ENCODE data around the gene IRF8.

DNA sequence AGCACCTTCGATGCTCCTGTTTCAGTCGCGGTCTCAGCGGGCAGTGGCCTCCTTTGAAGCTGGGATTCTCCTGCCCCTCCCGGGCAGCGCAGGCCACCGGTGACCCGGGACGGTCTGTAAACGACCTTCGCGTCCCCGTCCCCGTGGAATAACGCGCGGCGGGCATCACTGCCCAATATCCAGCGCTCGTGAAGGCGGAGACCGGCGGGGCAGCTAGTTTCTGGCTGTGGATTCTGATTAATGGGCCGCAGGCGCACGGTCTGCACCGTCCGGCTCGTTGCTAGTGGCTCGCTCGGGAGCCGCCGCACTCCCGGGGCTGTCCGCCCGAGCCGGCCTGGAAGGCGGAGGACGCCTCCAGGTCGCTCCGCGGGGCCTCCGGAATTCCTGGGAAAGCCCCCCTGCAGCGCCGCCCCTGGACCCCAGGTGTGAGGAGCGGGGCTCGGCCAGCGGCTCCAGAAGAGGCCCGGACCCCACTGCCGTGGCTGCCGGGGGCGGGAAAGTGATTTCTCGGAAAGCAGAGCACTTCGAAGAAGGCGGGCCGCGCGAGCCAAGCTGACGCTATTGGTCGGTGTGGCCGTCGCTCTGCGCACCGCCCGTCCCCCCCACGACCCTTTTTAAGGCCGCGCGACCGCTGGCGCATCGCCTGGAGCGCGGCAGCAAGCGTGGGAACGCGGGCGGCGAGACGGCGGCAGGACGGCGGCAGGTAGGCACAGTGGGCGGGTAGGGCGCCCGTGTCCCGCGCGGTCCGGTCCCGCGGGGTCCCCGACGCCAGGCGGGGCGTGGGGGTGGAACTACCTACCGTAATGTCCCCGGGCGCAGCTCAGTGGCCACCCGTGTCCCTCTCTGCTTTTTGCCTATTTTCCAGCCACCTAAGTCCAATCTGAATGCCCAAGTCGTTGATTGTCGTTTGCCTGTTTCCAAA lies at the start of gene IRF8:
- no peak for TF ChIP-seq BRD4 (CRISPR knock-in tag; IDR thresholded peaks at IDR 0.05)
- TF ChIP-seq GTF3A (CRISPR knock-in tag; conservative IDR thresholded peaks at IDR 0.05): no peak
- no peak for TF ChIP-seq RXRA (CRISPR knock-in tag; IDR thresholded peaks at IDR 0.05)
- no peak for TF ChIP-seq POLR2AphosphoS5 (IDR thresholded peaks at IDR 0.05; ENCODE audit: low read depth, low read length)
- TF ChIP-seq CEBPB (IDR thresholded peaks at IDR 0.05; ENCODE audit: borderline replicate concordance, low read depth, low read length): no peak

All from HepG2 (cell line).